Activated T-helper 2 cell treated with anti-CD3 and anti-CD28 coated beads, Interferon-gamma antibody, Interleukin-2, Interleukin-4, amounts not matched to agents 10 μg/mL and 5 μg/mL and 100 μg/mL, durations not matched to agents 14 hours and 24 hours and 36 hours (primary cell): ENCODE measurements around the gene ANK3. TPM values are rescaled to one million over a fixed set of nuclear protein-coding genes. Genes with fewer than 3 reads are reported as not detected.

Experiments used
- DNase-seq: peaks from one replicate; pipeline ENCODE4 v3.0.0; 2021; ENCODE audit warnings: low spot score
- H3K27ac Mint-ChIP-seq: one replicate; pipeline ENCODE4 v1.8.0; 2021; ENCODE audit warnings: mixed read lengths
- H3K27me3 Mint-ChIP-seq: one replicate; pipeline ENCODE4 v1.8.0; 2021; ENCODE audit warnings: low read depth, mixed read lengths
- H3K36me3 Mint-ChIP-seq: one replicate; pipeline ENCODE4 v1.8.0; 2021; ENCODE audit warnings: low read depth, mixed read lengths
- H3K4me1 Mint-ChIP-seq: one replicate; pipeline ENCODE4 v1.8.0; 2021; ENCODE audit warnings: low read depth, mixed read lengths
- H3K4me3 Mint-ChIP-seq: one replicate; pipeline ENCODE4 v1.8.0; 2021; ENCODE audit warnings: low read depth, mild to moderate bottlenecking, moderate library complexity, mixed read lengths
- H3K9me3 Mint-ChIP-seq: one replicate; pipeline ENCODE4 v1.8.0; 2021; ENCODE audit warnings: mixed read lengths
- intact Hi-C: fragments of 100-400 bp; cut with micrococcal nuclease; formaldehyde crosslinking; loops from one replicate; pipeline ENCODE4 v1.15.1; 2023
- total RNA-seq: library from RNA; stranded (reverse); gene quantifications from 2 replicates; pipeline ENCODE4 v1.2.3, GENCODE V29; 2022

The ANK3 gene
- total RNA-seq, 1 donor from 2014 or later, result 14.4 TPM

DNA sequence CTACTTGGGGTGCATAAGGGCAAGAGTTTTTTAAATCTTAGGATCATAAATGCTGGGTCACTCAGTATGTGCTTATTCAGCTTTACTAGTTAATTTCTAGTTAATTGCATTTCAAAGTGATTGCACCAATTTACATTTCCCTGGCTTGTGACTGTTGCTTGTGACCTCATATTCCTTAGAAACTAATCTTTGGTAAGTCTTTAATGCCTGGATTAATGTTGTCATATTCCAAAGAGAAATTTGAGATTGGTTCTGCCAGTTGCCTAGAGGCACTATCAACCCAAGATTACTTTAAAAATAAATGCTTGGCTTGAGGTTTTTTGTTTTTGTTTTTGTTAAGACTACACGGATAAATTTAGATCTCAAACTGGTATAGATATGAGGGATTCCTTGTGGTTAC, 103.1 kb downstream of the ANK3 start:
- Mint-ChIP-seq H3K36me3 (no peaks in the 10 kb centered on the region), H3K27ac (no peak overlapping the region), H3K9me3 (no peaks in the 10 kb centered on the region), H3K4me1 (no peaks in the 10 kb centered on the region), H3K27me3 (no peaks in the 10 kb centered on the region), H3K4me3 (no peak overlapping the region)
- intact Hi-C loops, result no loop called here
- DNase-seq, result no peak

DNA sequence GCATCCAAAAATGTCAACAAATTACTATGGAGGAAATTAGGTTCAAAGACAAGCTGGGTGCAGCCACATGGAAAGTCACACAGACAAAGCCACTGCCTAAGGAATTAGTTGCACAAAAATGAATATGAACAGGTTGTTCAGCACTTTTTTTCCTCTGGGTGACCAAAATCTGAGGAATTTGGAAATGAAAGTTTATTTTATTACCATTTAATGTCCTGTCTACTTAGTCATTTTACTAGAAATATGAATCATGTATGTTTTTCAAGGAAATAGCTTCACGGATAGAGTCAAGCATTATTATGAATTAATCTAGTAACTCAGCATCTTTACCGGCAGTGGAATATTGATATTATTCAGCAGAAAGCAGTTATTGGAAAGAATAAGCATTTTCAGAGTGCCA, 106.3 kb downstream of the ANK3 start:
- Mint-ChIP-seq H3K36me3 (peaks cover 4% of the 10 kb centered on the region), H3K9me3 (no peaks in the 10 kb centered on the region), H3K27me3 (no peaks in the 10 kb centered on the region), H3K4me3 (no peak overlapping the region), H3K4me1 (no peaks in the 10 kb centered on the region), H3K27ac (no peak overlapping the region)
- no peak for DNase-seq
- intact Hi-C loops, result no loop called here

DNA sequence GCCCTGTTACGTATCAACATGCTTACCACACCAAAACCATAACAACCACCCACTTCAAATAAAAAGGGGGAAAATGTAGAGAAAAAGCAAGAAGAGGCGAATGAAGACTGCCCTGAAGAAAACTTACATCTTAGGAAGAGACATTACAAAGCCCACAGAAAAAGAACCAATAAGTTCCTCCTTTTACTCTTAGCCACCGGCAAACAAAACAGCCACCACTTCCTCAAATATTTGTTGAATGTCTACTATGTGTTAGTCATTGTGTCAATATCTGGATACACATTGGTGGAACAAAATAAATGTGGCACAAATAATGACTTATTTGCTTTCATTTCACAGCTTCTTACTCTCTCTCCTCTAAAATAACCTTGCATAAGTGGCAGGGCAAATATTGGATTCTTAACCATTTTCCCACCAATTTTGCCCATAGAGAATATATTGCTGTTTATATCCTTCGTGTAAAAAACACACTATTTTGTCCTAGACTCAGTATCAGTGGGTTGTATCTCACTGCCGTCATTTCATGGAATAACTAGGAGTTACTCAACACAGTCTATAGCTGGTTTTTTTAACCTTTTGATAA, 106.8 kb downstream of the ANK3 start:
- H3K4me1 Mint-ChIP-seq, result no peaks in the 10 kb centered on the region
- H3K4me3 Mint-ChIP-seq, result no peak overlapping the region
- peaks cover 4% of the 10 kb centered on the region for H3K36me3 Mint-ChIP-seq
- intact Hi-C loops, result no loop called here
- no peaks in the 10 kb centered on the region for H3K9me3 Mint-ChIP-seq
- DNase-seq, result no peak
- H3K27me3 Mint-ChIP-seq, result no peaks in the 10 kb centered on the region
- H3K27ac Mint-ChIP-seq, result no peak overlapping the region

DNA sequence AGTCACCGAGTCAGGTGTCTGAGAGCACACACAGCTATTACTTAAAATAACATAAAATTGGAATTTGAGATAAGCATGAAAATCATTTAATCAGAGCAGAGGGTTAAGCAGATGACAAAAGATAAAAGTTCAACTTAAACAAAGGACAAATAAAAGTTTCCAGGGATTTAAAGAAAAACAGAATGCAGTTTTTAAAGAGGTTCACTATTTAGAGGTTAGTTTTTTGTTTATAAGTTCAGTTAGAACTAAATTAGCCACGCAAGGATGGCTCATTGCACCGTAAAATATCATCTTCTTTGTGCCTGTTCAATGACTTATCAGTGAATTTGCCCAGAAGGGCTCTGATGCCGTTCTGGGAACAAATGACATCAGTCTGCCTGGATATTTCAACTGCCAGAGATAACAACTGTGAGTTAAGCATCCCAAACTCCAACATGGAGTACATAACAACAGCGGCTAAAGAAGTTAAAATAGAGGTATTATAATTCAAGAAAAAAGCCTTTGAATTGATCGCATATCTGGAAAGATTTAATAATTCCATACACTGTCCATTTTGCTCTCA, 107.8 kb downstream of the ANK3 start:
- intact Hi-C loops, result no loop called here
- H3K27ac Mint-ChIP-seq, result no peak overlapping the region
- no peaks in the 10 kb centered on the region for H3K4me1 Mint-ChIP-seq
- DNase-seq, result no peak
- no peaks in the 10 kb centered on the region for H3K27me3 Mint-ChIP-seq
- peaks cover 7% of the 10 kb centered on the region for H3K36me3 Mint-ChIP-seq
- H3K9me3 Mint-ChIP-seq, result no peaks in the 10 kb centered on the region
- H3K4me3 Mint-ChIP-seq, result no peak overlapping the region

DNA sequence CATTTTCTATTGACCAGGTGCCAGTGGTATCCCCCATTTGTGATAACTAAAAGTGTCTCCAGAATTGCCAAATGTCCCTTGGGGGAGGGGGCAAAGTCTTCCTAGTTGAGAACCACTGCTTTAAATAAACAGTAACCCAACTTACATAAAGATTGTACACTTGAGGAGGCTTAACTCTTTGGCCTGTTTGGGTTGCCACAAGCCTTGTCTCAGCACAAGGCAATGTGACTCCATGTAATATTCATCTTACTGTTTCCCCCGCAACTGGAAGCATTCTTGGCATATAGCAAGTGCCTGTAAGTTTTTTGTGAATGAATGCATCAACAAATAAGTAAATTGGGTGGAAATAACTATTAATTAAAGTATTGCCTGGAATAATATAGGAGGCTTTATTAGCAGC, 108.3 kb downstream of the ANK3 start:
- intact Hi-C loops, result no loop called here
- no peak for DNase-seq
- no peak overlapping the region for H3K4me3 Mint-ChIP-seq
- no peaks in the 10 kb centered on the region for H3K4me1 Mint-ChIP-seq
- no peaks in the 10 kb centered on the region for H3K9me3 Mint-ChIP-seq
- peaks cover 7% of the 10 kb centered on the region for H3K36me3 Mint-ChIP-seq
- no peak overlapping the region for H3K27ac Mint-ChIP-seq
- H3K27me3 Mint-ChIP-seq, result no peaks in the 10 kb centered on the region

DNA sequence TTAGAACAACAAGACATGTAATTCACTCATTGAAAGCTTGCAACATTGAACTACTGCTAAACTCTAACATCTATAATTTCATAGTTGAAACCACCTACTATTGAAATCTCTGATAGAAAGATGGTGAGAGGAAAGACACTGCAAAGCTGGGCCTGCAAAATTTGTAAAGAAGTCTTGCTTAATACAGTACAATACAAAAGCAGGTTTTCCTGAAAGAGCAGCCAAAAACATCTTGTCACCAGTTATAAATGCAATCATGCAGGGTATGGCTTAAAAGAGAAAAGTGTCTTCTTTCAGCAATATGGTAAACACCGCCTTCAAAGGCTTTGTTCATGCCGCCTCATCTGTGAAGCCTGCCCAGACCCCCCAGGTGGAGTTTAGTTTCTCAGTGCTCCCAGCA, 109.2 kb downstream of the ANK3 start:
- H3K27me3 Mint-ChIP-seq, result no peaks in the 10 kb centered on the region
- peaks cover 7% of the 10 kb centered on the region for H3K36me3 Mint-ChIP-seq
- H3K4me3 Mint-ChIP-seq, result no peak overlapping the region
- no peaks in the 10 kb centered on the region for H3K9me3 Mint-ChIP-seq
- intact Hi-C loops, result no loop called here
- no peak overlapping the region for H3K27ac Mint-ChIP-seq
- DNase-seq, result no peak
- no peaks in the 10 kb centered on the region for H3K4me1 Mint-ChIP-seq

DNA sequence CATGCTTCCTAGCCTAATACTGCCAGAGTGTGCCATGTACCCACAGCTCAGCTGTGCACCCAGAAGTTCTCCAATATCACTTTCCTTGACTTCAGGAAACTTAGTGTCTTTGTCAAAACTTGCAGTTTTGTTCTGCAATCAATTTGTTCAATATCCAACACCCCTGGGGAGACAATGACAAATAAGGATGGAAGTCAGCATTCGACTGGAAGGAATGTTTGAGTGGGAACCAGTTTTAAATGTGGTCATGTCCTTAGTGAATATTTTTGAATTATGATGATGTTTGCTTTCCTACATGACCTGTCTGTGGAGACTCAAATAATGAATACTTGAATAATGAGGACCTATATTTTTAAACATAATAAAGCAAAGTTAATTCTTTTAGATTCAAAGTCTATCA, 112.0 kb downstream of the ANK3 start:
- H3K27ac Mint-ChIP-seq, result no peak overlapping the region
- H3K4me3 Mint-ChIP-seq, result no peak overlapping the region
- no peaks in the 10 kb centered on the region for H3K4me1 Mint-ChIP-seq
- no peak for DNase-seq
- H3K9me3 Mint-ChIP-seq, result no peaks in the 10 kb centered on the region
- no peaks in the 10 kb centered on the region for H3K27me3 Mint-ChIP-seq
- intact Hi-C loops, result no loop called here
- peaks cover 13% of the 10 kb centered on the region for H3K36me3 Mint-ChIP-seq

DNA sequence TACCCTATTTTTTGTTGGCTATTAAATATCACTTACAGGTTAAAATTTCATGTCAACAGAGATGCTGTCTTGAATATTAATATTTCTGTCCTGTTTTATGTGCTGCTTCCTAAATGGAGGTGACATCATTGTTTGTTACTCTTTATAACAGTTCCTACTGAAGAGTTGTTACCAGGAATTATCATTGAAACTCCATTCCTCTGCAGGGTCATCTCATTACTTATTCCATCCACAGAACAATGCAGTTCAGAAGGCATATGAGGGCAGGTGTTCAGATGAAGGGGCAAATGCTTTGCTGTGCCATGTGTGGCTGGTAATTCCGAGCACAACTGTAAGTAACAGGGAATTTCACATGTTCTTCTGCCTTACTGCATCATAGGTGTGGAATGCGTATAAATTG, 113.4 kb downstream of the ANK3 start:
- Mint-ChIP-seq H3K27me3 (no peaks in the 10 kb centered on the region), H3K4me1 (peaks cover 3% of the 10 kb centered on the region), H3K36me3 (peaks cover 13% of the 10 kb centered on the region), H3K27ac (no peak overlapping the region), H3K4me3 (no peak overlapping the region), H3K9me3 (no peaks in the 10 kb centered on the region)
- no peak for DNase-seq
- intact Hi-C loops, result no loop called here

DNA sequence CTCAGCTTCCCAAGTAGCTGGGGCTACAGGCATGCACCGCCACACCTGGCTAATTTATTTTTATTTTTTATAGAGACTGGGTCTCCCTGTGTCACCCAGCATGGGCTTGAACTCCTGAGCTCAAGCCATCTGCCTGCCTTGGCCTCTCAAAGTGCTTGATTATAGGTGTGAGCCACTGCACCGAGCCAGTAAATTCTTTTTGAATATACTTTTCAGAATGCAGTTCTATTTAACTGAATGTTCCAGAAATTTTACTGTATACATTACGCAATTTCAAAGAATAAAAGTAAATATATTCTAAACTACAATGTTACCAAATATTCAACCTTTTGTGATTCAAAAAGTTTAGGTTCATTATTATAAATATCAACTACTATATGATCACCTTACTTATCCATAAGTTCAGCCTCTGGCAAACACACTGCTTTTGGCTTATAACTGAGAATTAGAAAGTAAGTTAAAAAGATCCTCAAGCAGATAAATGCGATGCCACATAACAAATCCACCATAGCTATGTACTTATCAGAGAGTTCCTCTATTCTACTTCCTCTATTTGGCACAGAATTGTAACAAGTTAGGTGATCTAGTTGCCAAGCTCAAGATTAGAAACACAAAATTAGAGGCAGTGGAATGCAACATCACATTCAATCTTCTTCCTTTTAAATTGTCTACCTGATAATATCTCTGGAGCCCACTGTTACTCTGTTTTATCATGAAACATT, 118.2 kb downstream of the ANK3 start:
- no peak overlapping the region for H3K27ac Mint-ChIP-seq
- H3K36me3 Mint-ChIP-seq, result peaks cover 6% of the 10 kb centered on the region
- H3K9me3 Mint-ChIP-seq, result no peaks in the 10 kb centered on the region
- intact Hi-C loops, result no loop called here
- peaks cover 3% of the 10 kb centered on the region for H3K4me1 Mint-ChIP-seq
- H3K4me3 Mint-ChIP-seq, result no peak overlapping the region
- DNase-seq, result no peak
- no peaks in the 10 kb centered on the region for H3K27me3 Mint-ChIP-seq

DNA sequence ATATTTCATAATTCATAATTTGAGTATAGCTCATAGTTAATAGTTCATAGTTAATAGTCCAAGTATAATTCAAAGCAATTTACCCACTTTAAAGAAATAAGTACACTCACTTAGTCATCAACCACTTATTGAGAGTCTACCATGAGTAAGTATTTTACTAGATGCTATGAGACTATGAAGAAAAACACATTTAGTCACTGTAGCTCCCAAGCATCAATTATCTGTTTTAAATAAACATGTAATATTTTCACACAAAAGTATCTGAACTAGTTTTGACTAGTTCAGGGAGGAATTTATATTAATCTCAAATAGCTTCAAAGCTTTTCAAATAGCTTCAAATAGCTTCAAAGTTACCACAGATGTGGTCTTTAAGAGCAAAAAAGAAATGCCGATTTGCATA, 119.2 kb downstream of the ANK3 start:
- no peak overlapping the region for H3K4me3 Mint-ChIP-seq
- H3K4me1 Mint-ChIP-seq, result peaks cover 3% of the 10 kb centered on the region
- DNase-seq, result no peak
- H3K9me3 Mint-ChIP-seq, result no peaks in the 10 kb centered on the region
- H3K36me3 Mint-ChIP-seq, result peaks cover 6% of the 10 kb centered on the region
- intact Hi-C loops, result no loop called here
- H3K27ac Mint-ChIP-seq, result no peak overlapping the region
- H3K27me3 Mint-ChIP-seq, result no peaks in the 10 kb centered on the region

DNA sequence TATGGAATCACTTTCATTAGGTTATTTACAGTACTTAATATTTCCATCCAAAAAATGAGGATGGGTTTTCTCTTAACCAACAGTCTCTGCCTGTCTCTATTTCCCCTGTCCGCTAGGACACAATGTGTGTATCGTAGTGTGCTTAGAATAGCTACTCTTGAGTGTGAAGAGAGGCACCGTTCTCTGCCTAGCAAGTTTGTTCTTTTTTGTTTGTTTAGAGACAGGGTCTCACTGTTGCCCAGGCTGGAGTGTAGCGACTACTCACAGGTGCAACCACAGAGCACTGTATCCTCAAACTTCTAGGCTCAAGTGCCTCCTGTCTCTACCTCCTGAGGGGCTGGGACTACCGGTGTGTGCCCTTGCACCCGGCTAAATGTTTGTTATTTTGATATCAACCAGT, 121.9 kb downstream of the ANK3 start:
- Mint-ChIP-seq H3K27ac (no peak overlapping the region), H3K9me3 (no peaks in the 10 kb centered on the region), H3K4me1 (peaks cover 3% of the 10 kb centered on the region), H3K4me3 (no peak overlapping the region), H3K27me3 (no peaks in the 10 kb centered on the region), H3K36me3 (peaks cover 4% of the 10 kb centered on the region)
- intact Hi-C loops, result no loop called here
- DNase-seq, result no peak

DNA sequence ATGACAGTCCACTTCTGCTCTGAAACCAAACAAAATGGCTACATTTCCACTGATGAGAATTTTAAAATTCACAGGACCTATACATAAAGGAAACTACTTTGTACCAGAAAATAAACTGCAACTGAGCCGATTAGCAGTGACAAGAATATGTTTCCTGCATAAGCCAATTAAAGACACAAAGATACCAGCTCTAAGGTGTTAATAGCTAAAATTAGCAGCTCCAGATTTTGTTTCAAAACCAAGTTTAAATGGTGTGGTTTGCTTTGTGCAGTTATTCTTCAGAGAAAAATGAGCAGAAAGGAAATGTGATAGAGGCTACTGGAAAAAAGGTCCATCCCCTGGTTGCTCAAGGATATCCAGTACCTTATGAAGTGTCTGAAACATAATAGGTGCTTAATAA, 123.2 kb downstream of the ANK3 start:
- H3K4me1 Mint-ChIP-seq, result peaks cover 2% of the 10 kb centered on the region
- H3K27me3 Mint-ChIP-seq, result no peaks in the 10 kb centered on the region
- peaks cover 4% of the 10 kb centered on the region for H3K36me3 Mint-ChIP-seq
- H3K27ac Mint-ChIP-seq, result no peak overlapping the region
- intact Hi-C loops, result no loop called here
- no peaks in the 10 kb centered on the region for H3K9me3 Mint-ChIP-seq
- no peak for DNase-seq
- no peak overlapping the region for H3K4me3 Mint-ChIP-seq

DNA sequence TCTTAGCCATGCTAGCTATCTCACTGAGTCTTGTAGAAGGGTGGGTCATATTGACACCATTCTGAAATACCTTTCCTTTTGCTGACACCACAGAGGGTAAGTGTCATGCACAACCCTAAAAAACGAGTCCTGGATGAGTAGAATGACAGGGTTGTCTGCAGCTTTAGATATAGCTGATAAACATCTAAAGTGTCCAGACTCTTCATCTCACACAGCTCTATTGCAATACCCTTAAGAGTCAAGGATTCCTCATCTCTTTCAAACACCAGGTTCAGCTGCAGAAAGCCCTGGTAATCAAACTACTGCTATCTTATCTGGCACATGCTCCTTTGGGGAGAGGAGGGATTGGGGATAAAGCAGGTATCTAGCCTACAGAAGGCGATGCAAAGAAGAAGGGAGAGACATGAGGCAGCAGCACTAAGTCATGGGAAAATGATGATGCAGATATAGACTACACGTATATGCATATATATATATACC, 127.0 kb downstream of the ANK3 start:
- Mint-ChIP-seq H3K27ac (no peak overlapping the region), H3K4me1 (peaks cover 26% of the 10 kb centered on the region), H3K27me3 (no peaks in the 10 kb centered on the region), H3K9me3 (no peaks in the 10 kb centered on the region), H3K36me3 (peaks cover 13% of the 10 kb centered on the region), H3K4me3 (no peak overlapping the region)
- intact Hi-C loops, result no loop called here
- no peak for DNase-seq
